Neutrophil (primary cell): ENCODE data around the gene EFNA5.

Experiments used
- H3K27ac ChIP-seq: fragments of 200-600 bp; sonication (generic); 2 replicates; pipeline ENCODE4 v1.5.1; 2016; ENCODE audit warnings: mild to moderate bottlenecking, moderate library complexity
- H3K27me3 ChIP-seq: fragments of 200-600 bp; sonication (generic); 2 replicates; pipeline ENCODE4 v1.6.0; 2016; ENCODE audit warnings: mild to moderate bottlenecking
- H3K36me3 ChIP-seq: fragments of 200-600 bp; sonication (generic); 2 replicates; pipeline ENCODE4 v1.5.1; 2017
- H3K4me1 ChIP-seq, 2 experiments: fragments of 200-600 bp in 1 of 2; sonication (generic) in 1 of 2; 1 replicate in 1 of 2; 2 replicates in 1 of 2; pipeline versions ENCODE4 v1.5.1 to v1.6.1; 2013 to 2016; ENCODE audit warnings: low read depth in 1 of 2, low read length in 1 of 2, mild to moderate bottlenecking in 1 of 2, moderate library complexity in 1 of 2; ENCODE audit not compliant: control insufficient read depth in 1 of 2, insufficient read depth in 1 of 2
- H3K4me3 ChIP-seq, 2 experiments: fragments of 200-600 bp in 1 of 2; sonication (generic) in 1 of 2; 1 replicate in 1 of 2; 2 replicates in 1 of 2; pipeline ENCODE4 v1.5.1; 2013 to 2016; ENCODE audit warnings: low read depth in 1 of 2, low read length in 1 of 2, mild to moderate bottlenecking in 1 of 2, moderate library complexity in 1 of 2
- H3K9me3 ChIP-seq: fragments of 200-600 bp; sonication (generic); 2 replicates; pipeline ENCODE4 v1.5.1; 2016
- CTCF ChIP-seq: fragments of 200-600 bp; sonication (generic); IDR thresholded peaks from 2 replicates; pipeline ENCODE4 v1.5.1; 2016; ENCODE audit warnings: antibody characterized with exemption

Gene EFNA5

GRCh38 chr5:107407713-107408298, 262.9 kb downstream of the EFNA5 start:
- no peaks in the 10 kb centered on the region for H3K27me3 ChIP-seq
- no peak overlapping the region for H3K27ac ChIP-seq
- no peak overlapping the region for H3K4me3 ChIP-seq
- no peaks in the 10 kb centered on the region for H3K9me3 ChIP-seq
- no peaks in the 10 kb centered on the region for H3K36me3 ChIP-seq
- TF ChIP-seq CTCF: no peak
- no peaks in the 10 kb centered on the region for H3K4me1 ChIP-seq

- Histone ChIP-seq H3K4me3 (no peak overlapping the region), H3K27me3 (no peaks in the 10 kb centered on the region), H3K9me3 (no peaks in the 10 kb centered on the region), H3K27ac (no peak overlapping the region), H3K36me3 (no peaks in the 10 kb centered on the region), H3K4me1 (no peaks in the 10 kb centered on the region)
- no peak for TF ChIP-seq CTCF
Measured at GRCh38 chr5:107404595-107405374, 266.0 kb downstream of the EFNA5 start.

GRCh38 chr5:107403228-107403953, 267.3 kb downstream of the EFNA5 start:
- H3K4me1 ChIP-seq: no peaks in the 10 kb centered on the region
- no peak for TF ChIP-seq CTCF
- H3K36me3 ChIP-seq: no peaks in the 10 kb centered on the region
- no peak overlapping the region for H3K27ac ChIP-seq
- H3K9me3 ChIP-seq: no peaks in the 10 kb centered on the region
- H3K4me3 ChIP-seq: no peak overlapping the region
- no peaks in the 10 kb centered on the region for H3K27me3 ChIP-seq

- TF ChIP-seq CTCF: no peak
- Histone ChIP-seq H3K27me3 (no peaks in the 10 kb centered on the region), H3K27ac (no peak overlapping the region), H3K36me3 (no peaks in the 10 kb centered on the region), H3K4me3 (no peak overlapping the region), H3K4me1 (no peaks in the 10 kb centered on the region), H3K9me3 (no peaks in the 10 kb centered on the region)
Measured at GRCh38 chr5:107402434-107403227, 268.1 kb downstream of the EFNA5 start.

- Histone ChIP-seq H3K27ac (no peak overlapping the region), H3K9me3 (no peaks in the 10 kb centered on the region), H3K27me3 (no peaks in the 10 kb centered on the region), H3K4me1 (no peaks in the 10 kb centered on the region), H3K36me3 (no peaks in the 10 kb centered on the region), H3K4me3 (no peak overlapping the region)
- no peak for TF ChIP-seq CTCF
Measured at GRCh38 chr5:107401470-107402122, 269.1 kb downstream of the EFNA5 start.
